ENCODE data around the gene GDPD2.

Gene GDPD2

DNA sequence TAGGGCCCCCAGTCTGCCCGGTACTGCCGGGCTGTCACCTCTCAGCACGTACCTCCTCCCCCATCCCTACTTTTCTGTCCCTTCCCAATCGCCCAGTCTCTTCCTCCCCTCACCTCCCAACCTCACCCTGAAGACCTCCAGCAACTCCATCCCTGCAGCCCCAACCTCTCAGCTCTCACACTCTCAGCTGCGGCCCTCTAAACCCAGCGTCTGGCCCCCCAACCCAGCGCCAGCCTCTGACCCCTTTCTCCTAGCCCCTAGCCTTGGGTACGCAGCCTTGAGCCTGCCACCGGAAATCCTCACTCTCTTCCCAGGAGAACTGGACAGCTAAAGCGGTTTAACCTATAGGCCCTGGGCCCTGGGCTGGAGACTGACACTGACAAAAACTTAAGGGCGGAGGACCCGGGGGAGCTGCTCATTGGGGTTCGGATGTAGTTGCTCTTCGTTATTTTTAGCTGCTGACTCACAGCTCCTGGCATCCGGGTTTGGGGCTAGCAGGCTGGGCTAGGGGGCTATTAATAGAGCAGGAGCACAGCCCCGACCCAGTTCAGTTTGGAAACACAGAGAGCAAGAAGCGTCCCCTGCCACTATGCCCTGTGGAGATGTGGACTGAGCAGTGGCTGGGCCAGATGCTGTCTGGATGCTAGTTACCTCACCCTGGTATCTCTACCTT, 11.9 kb downstream of the GDPD2 start:
- POLR2A ChIA-PET = interaction anchor here (1.0 kb wide), 1 partner anchor 17 kb away, joined by 4 read pairs; no protein-coding TSS in a partner anchor
- CTCF ChIA-PET = interaction anchor here (1.3 to 1.7 kb wide), 5 partner anchors 10 to 230 kb away, joined by 3 to 8 read pairs (median 7); no protein-coding TSS in a partner anchor
- H3K27ac ChIP-seq (ENCODE audit: extremely low read depth, low read depth, low read length) = no peak overlapping the region

DNA sequence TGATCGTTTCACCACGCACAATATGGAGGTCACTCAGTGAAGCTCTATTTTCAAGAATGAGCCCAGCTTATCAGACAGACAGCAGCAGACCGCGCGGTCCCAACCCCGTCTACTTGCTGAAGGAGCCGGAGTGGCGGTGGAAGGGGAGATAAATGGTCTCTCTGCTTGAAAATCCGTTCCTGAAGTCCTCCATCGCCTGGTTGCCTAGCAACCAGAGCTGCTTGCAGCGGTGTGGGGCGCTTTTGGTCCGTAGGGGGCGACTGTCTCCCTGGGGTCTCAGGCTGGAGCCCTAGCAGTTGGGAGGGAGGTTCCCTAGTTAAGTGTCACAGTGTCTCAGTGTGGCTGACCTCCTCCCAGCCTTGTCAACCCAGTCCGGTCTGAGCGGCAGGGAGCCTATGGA, 13.2 kb downstream of the GDPD2 start:
- Histone ChIP-seq H3K4me3 (ENCODE audit: low read depth, low read length) (no peak overlapping the region), H3K36me3 (ENCODE audit: control insufficient read depth in 2 of 2, insufficient read depth in 1 of 2, low read length in 2 of 2) (no peaks in the 10 kb centered on the region), H3K27ac (ENCODE audit: extremely low read depth, low read depth, low read length) (no peak overlapping the region), H3K9me3 (ENCODE audit: control insufficient read depth, insufficient read depth, low read depth, low read length) (no peaks in the 10 kb centered on the region), H3K4me1 (ENCODE audit: control insufficient read depth, insufficient read depth, low read length) (peaks cover 2% of the 10 kb centered on the region; the same call in 1 of the 2 replicates)
- TF ChIP-seq ZIC2 (tag by site-specific recombination; IDR thresholded peaks at IDR 0.05) (0 out of 2 replicates have a peak, but pooled peaks have one; percentile 14), RBAK (tag by site-specific recombination; IDR thresholded peaks at IDR 0.05) (no peak)
- CTCF ChIA-PET = interaction anchor here (0.6 to 1.7 kb wide), 5 partner anchors 11 to 295 kb away, joined by 3 to 8 read pairs (median 4); no protein-coding TSS in a partner anchor
- POLR2A ChIA-PET = no interaction called here

More for the DNA sequence above, 11.9 kb downstream of the GDPD2 start:
- peaks cover 2% of the 10 kb centered on the region; the same call in 1 of the 2 replicates for H3K4me1 ChIP-seq (ENCODE audit: control insufficient read depth, insufficient read depth, low read length)
- no peaks in the 10 kb centered on the region for H3K9me3 ChIP-seq (ENCODE audit: control insufficient read depth, insufficient read depth, low read depth, low read length)
- TF ChIP-seq INSM2 (tag by site-specific recombination; IDR thresholded peaks at IDR 0.05) (0 out of 2 replicates have a peak, but pooled peaks have one; percentile 0), ZNF248 (tag by site-specific recombination; IDR thresholded peaks at IDR 0.05) (0 out of 2 replicates have a peak, but pooled peaks have one; percentile 15), ZNF335 (tag by site-specific recombination; conservative IDR thresholded peaks at IDR 0.05) (0 out of 2 replicates have a peak, but pooled peaks have one; percentile 52), ZNF341 (tag by site-specific recombination; IDR thresholded peaks at IDR 0.05; ENCODE audit: low read depth) (no peak), ZNF629 (tag by site-specific recombination; IDR thresholded peaks at IDR 0.05) (no peak), MZF1 (tag by site-specific recombination; IDR thresholded peaks at IDR 0.05; ENCODE audit: borderline replicate concordance) (no peak)
- H3K4me3 ChIP-seq (ENCODE audit: low read depth, low read length) = peak overlapping the region; percentile 39
- no peaks in the 10 kb centered on the region for H3K36me3 ChIP-seq (ENCODE audit: control insufficient read depth in 2 of 2, insufficient read depth in 1 of 2, low read length in 2 of 2)

DNA sequence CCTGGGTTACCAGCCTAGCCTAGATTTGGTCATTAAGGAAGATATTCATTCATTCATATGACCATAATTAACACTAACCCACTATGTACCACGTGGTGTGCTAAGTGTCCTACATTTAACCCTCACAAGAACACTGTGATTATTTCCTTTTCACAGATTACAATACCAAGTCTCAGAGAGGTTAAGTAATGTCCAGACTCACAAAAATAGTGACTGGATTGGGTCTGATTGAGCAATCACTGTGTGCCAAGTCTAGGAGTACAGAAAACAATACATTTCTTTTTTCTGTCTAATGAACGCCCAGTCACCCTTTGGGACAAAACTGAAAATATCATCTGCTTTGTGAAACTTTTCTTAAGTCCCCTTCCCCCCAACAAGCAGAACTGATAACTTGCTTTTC, 13.9 kb downstream of the GDPD2 start:
- CTCF ChIA-PET = interaction anchor here (0.6 kb wide), 1 partner anchor 229 kb away, joined by 3 read pairs; no protein-coding TSS in a partner anchor
- Histone ChIP-seq H3K4me3 (ENCODE audit: low read depth, low read length) (no peak overlapping the region), H3K9me3 (ENCODE audit: control insufficient read depth, insufficient read depth, low read depth, low read length) (no peaks in the 10 kb centered on the region), H3K36me3 (ENCODE audit: control insufficient read depth in 2 of 2, insufficient read depth in 1 of 2, low read length in 2 of 2) (no peaks in the 10 kb centered on the region), H3K4me1 (ENCODE audit: control insufficient read depth, insufficient read depth, low read length) (peaks cover 2% of the 10 kb centered on the region; the same call in 1 of the 2 replicates), H3K27ac (ENCODE audit: extremely low read depth, low read depth, low read length) (no peak overlapping the region)
- POLR2A ChIA-PET = no interaction called here
- no peak for TF ChIP-seq ZNF362 (tag by site-specific recombination; IDR thresholded peaks at IDR 0.05)
- TF ChIP-seq ZNF16 (tag by site-specific recombination; IDR thresholded peaks at IDR 0.05; ENCODE audit: low read depth) = no peak
- no peak for TF ChIP-seq ZNF558 (tag by site-specific recombination; IDR thresholded peaks at IDR 0.05)
- no peak for TF ChIP-seq ZNF639 (tag by site-specific recombination; IDR thresholded peaks at IDR 0.05)
- TF ChIP-seq ZNF791 (tag by site-specific recombination; IDR thresholded peaks at IDR 0.05) = no peak
